ENCODE data around the gene ADGRB3. TPM values are rescaled to one million over a fixed set of nuclear protein-coding genes. Genes with fewer than 3 reads are reported as not detected.

ADGRB3 gene
- total and polyA plus RNA-seq, 10 of the 15 experiments (the other 5 are each of a cell fraction or from before 2014, with no cell fraction given): 0.03 to 0.06 TPM; not detected in 8

- Histone ChIP-seq H4K20me1 (ENCODE audit: control insufficient read depth, insufficient read depth) (no peaks in the 10 kb centered on the region), H3K27ac (ENCODE audit: control insufficient read depth, insufficient read depth) (no peak overlapping the region), H3K9me3 (replicated peaks; ENCODE audit: control insufficient read depth, insufficient read depth, low read length) (no peaks in the 10 kb centered on the region), H3K4me1 (ENCODE audit: control insufficient read depth, insufficient read depth, low read length) (no peaks in the 10 kb centered on the region), H3K9ac (ENCODE audit: control insufficient read depth, insufficient read depth, low read length) (no peak overlapping the region), H3K36me3 (ENCODE audit: control insufficient read depth in 2 of 2, insufficient read depth in 2 of 2, low read length in 1 of 2) (no peaks in the 10 kb centered on the region), H3K27me3 (replicated peaks in 1 of 2; ENCODE audit: control insufficient read depth in 2 of 2, insufficient read depth in 2 of 2, low read length in 1 of 2) (no peaks in the 10 kb centered on the region), H3K4me2 (ENCODE audit: control insufficient read depth, insufficient read depth) (no peak overlapping the region), H3K79me2 (ENCODE audit: control insufficient read depth, insufficient read depth, low read length) (no peaks in the 10 kb centered on the region), H3K4me3 (no peak overlapping the region), H2AFZ (ENCODE audit: control insufficient read depth, low read depth, low read length) (no peak overlapping the region)
- no peak for TF ChIP-seq PAX8 (IDR thresholded peaks at IDR 0.05)
- TF ChIP-seq ZBED1 (IDR thresholded peaks at IDR 0.05; ENCODE audit: borderline replicate concordance): no peak
- TF ChIP-seq NFIC (IDR thresholded peaks at IDR 0.05; ENCODE audit: low read depth, low read length): no peak
- TF ChIP-seq SRF (IDR thresholded peaks at IDR 0.05; ENCODE audit: low read depth in 2 of 2, low read length in 2 of 2): no peak
- no peak for TF ChIP-seq HSF1 (IDR thresholded peaks at IDR 0.05; ENCODE audit: low read depth, low read length)
- no peak for TF ChIP-seq MYB (IDR thresholded peaks at IDR 0.05; ENCODE audit: borderline replicate concordance, low read depth, low read length)
- no peak for TF ChIP-seq RELA (IDR thresholded peaks at IDR 0.05; ENCODE audit: borderline replicate concordance, partially characterized antibody)
- no peak for TF ChIP-seq MEF2A (IDR thresholded peaks at IDR 0.05; ENCODE audit: insufficient read depth, low read depth, low read length)
- no peak for TF ChIP-seq SPI1 (IDR thresholded peaks at IDR 0.05; ENCODE audit: borderline replicate concordance, insufficient read depth, low read depth, low read length)
- no peak for TF ChIP-seq EGR1 (IDR thresholded peaks at IDR 0.05; ENCODE audit: borderline replicate concordance in 1 of 2, low read depth in 2 of 2, low read length in 2 of 2)
- ATAC-seq (no peak), FAIRE-seq (no peak), DNase-seq (ENCODE audit: low read depth, low spot score) (no peak)
- RAD21 ChIA-PET (ENCODE audit: unreplicated experiment): no interaction called here
- CTCF ChIA-PET: interaction anchor here (1.5 kb wide), 1 partner anchor 12 kb away, joined by 3 read pairs; no protein-coding TSS in a partner anchor
- SMC1A ChIA-PET (ENCODE audit: uncharacterized antibody, unreplicated experiment): interaction anchor here (1.7 kb wide), 1 partner anchor 19 kb away, joined by 4 read pairs; no protein-coding TSS in a partner anchor
- POLR2A ChIA-PET: no interaction called here
- 0% methylated on average over 1 of the region's 1 CpG for WGBS (ENCODE audit: insufficient coverage, insufficient replicate concordance, low lambda C conversion rate, missing lambda C conversion rate)
- in situ Hi-C loops (cut with MboI) (no loop called here), intact Hi-C loops (cut with micrococcal nuclease; ENCODE audit: unreplicated experiment) (no loop called here)
- no TSS peak for BruUV-seq (replicated peaks)
These were observed 62.3 kb downstream of the ADGRB3 start for GRCh38 chr6:68697394-68697793.
